Chondrocyte (in vitro differentiated cells): Measurements from ENCODE around the gene SORL1. TPM values are rescaled to one million over a fixed set of nuclear protein-coding genes. Genes with fewer than 3 reads are reported as not detected.

Source experiments
- DNase-seq: peaks from one replicate; pipeline ENCODE4 v3.0.0; 2021; ENCODE audit warnings: mixed read lengths, low spot score
- H3K27ac Mint-ChIP-seq: one replicate; pipeline ENCODE4 v1.8.0; 2021; ENCODE audit warnings: mild to moderate bottlenecking, moderate library complexity, mixed read lengths; ENCODE audit not compliant: unreplicated experiment
- H3K27me3 Mint-ChIP-seq: 2 replicates; pipeline ENCODE4 v1.8.0; 2021; ENCODE audit warnings: low read depth, mixed read lengths
- H3K36me3 Mint-ChIP-seq: 2 replicates; pipeline ENCODE4 v1.8.0; 2021; ENCODE audit warnings: low read depth, mixed read lengths
- H3K4me1 Mint-ChIP-seq: 2 replicates; pipeline ENCODE4 v1.8.0; 2021; ENCODE audit warnings: low read depth, mild to moderate bottlenecking, mixed read lengths
- H3K4me3 Mint-ChIP-seq: one replicate; pipeline ENCODE4 v1.8.0; 2021; ENCODE audit warnings: mild to moderate bottlenecking, moderate library complexity, mixed read lengths; ENCODE audit not compliant: unreplicated experiment
- H3K9me3 Mint-ChIP-seq: 2 replicates; pipeline ENCODE4 v1.8.0; 2021; ENCODE audit warnings: low read depth, mixed read lengths
- CTCF ChIP-seq: fragments of 200-600 bp; sonication (generic); IDR thresholded peaks from 2 replicates; pipeline ENCODE4 v1.5.0; 2021; ENCODE audit warnings: antibody characterized with exemption, mild to moderate bottlenecking, moderate library complexity
- total RNA-seq: library from RNA; stranded (reverse); gene quantifications from 3 replicates; pipeline ENCODE4 v1.2.1, GENCODE V29; 2021

Gene SORL1
- total RNA-seq, 1 donor from 2014 or later: 0.87 TPM

GRCh38 chr11:121554552-121554951 lies 102.4 kb downstream of the SORL1 start:
- Mint-ChIP-seq H3K27ac (no peak overlapping the region), H3K4me3 (no peak overlapping the region), H3K36me3 (peaks cover 1% of the 10 kb centered on the region), H3K27me3 (peaks cover 38% of the 10 kb centered on the region), H3K4me1 (peaks cover 8% of the 10 kb centered on the region), H3K9me3 (no peaks in the 10 kb centered on the region)
- no peak for DNase-seq
- no peak for TF ChIP-seq CTCF

- H3K4me3 Mint-ChIP-seq: no peak overlapping the region
- peaks cover 1% of the 10 kb centered on the region for H3K36me3 Mint-ChIP-seq
- peaks cover 8% of the 10 kb centered on the region for H3K4me1 Mint-ChIP-seq
- no peak for DNase-seq
- peaks cover 42% of the 10 kb centered on the region for H3K27me3 Mint-ChIP-seq
- no peak overlapping the region for H3K27ac Mint-ChIP-seq
- H3K9me3 Mint-ChIP-seq: no peaks in the 10 kb centered on the region
- no peak for TF ChIP-seq CTCF
These were observed 103.0 kb downstream of the SORL1 start for GRCh38 chr11:121555121-121555520.

- no peak for TF ChIP-seq CTCF
- DNase-seq: no peak
- Mint-ChIP-seq H3K9me3 (no peaks in the 10 kb centered on the region), H3K36me3 (no peaks in the 10 kb centered on the region), H3K4me3 (no peak overlapping the region), H3K27me3 (peaks cover 46% of the 10 kb centered on the region), H3K27ac (no peak overlapping the region), H3K4me1 (peaks cover 8% of the 10 kb centered on the region)
These were observed 104.8 kb downstream of the SORL1 start for GRCh38 chr11:121556937-121557336.

GRCh38 chr11:121557348-121557747 lies 105.2 kb downstream of the SORL1 start:
- H3K36me3 Mint-ChIP-seq: no peaks in the 10 kb centered on the region
- H3K9me3 Mint-ChIP-seq: no peaks in the 10 kb centered on the region
- no peak for TF ChIP-seq CTCF
- peaks cover 45% of the 10 kb centered on the region for H3K27me3 Mint-ChIP-seq
- H3K27ac Mint-ChIP-seq: no peak overlapping the region
- DNase-seq: no peak
- peaks cover 8% of the 10 kb centered on the region for H3K4me1 Mint-ChIP-seq
- H3K4me3 Mint-ChIP-seq: no peak overlapping the region

- Mint-ChIP-seq H3K27ac (no peak overlapping the region), H3K36me3 (no peaks in the 10 kb centered on the region), H3K27me3 (peaks cover 42% of the 10 kb centered on the region), H3K9me3 (no peaks in the 10 kb centered on the region), H3K4me1 (peaks cover 6% of the 10 kb centered on the region), H3K4me3 (no peak overlapping the region)
- no peak for DNase-seq
- no peak for TF ChIP-seq CTCF
These were observed 107.6 kb downstream of the SORL1 start for GRCh38 chr11:121559606-121560200.
